Pons (tissue), 1 donor: Measurements from ENCODE around the gene UCMA.

Experiments
- DNase-seq: peaks from one replicate; pipeline ENCODE4 v3.0.0-alpha.2; 2016; ENCODE audit warnings: low spot score

UCMA gene

GRCh38 chr10:13187135-13187534 is 47.0 kb downstream of the UCMA start:
- no peak for DNase-seq

GRCh38 chr10:13184730-13185514 is 49.3 kb downstream of the UCMA start:
- DNase-seq, result no peak

GRCh38 chr10:13184276-13184675 is 49.9 kb downstream of the UCMA start:
- DNase-seq, result no peak

GRCh38 chr10:13183625-13184024 is 50.5 kb downstream of the UCMA start:
- no peak for DNase-seq

- DNase-seq, result no peak
These were observed 51.8 kb downstream of the UCMA start for GRCh38 chr10:13182424-13182823.

GRCh38 chr10:13180788-13181187 is 53.4 kb downstream of the UCMA start:
- no peak for DNase-seq

- no peak for DNase-seq
These were observed 60.6 kb downstream of the UCMA start for GRCh38 chr10:13173616-13174015.
